GM21367 (cell line): ENCODE measurements around the gene AIRE.

Experiments used
- ATAC-seq: cut with Tn5 transposase; IDR thresholded peaks from one replicate; pipeline ENCODE4 v1.9.1; 2021; ENCODE audit not compliant: unreplicated experiment

AIRE gene

GRCh38 chr21:44322621-44323325 is 37.1 kb downstream of the AIRE start:
- no peak for ATAC-seq

- no peak for ATAC-seq
These were observed 37.9 kb downstream of the AIRE start for GRCh38 chr21:44323591-44323990.

- ATAC-seq: no peak
These were observed 38.6 kb downstream of the AIRE start for GRCh38 chr21:44324106-44324853.

- no peak for ATAC-seq
These were observed 39.1 kb downstream of the AIRE start for GRCh38 chr21:44324854-44325107.

- no peak for ATAC-seq
These were observed 40.0 kb downstream of the AIRE start for GRCh38 chr21:44325386-44326271.

GRCh38 chr21:44326272-44326647 is 40.6 kb downstream of the AIRE start:
- ATAC-seq: no peak

- ATAC-seq: no peak
These were observed 41.3 kb downstream of the AIRE start for GRCh38 chr21:44326716-44327602.

GRCh38 chr21:44327603-44327974 is 41.9 kb downstream of the AIRE start:
- ATAC-seq: no peak

- no peak for ATAC-seq
These were observed 42.7 kb downstream of the AIRE start for GRCh38 chr21:44328242-44328895.

- ATAC-seq: no peak
These were observed 43.6 kb downstream of the AIRE start for GRCh38 chr21:44329086-44329889.

- no peak for ATAC-seq
These were observed 44.5 kb downstream of the AIRE start for GRCh38 chr21:44329971-44330681.

- no peak for ATAC-seq
These were observed 45.0 kb downstream of the AIRE start for GRCh38 chr21:44330698-44331097.

- ATAC-seq: no peak
These were observed 45.5 kb downstream of the AIRE start for GRCh38 chr21:44331209-44331608.

- no peak for ATAC-seq
These were observed 46.1 kb downstream of the AIRE start for GRCh38 chr21:44331650-44332307.

GRCh38 chr21:44332383-44332782 is 46.7 kb downstream of the AIRE start:
- no peak for ATAC-seq

- no peak for ATAC-seq
These were observed 47.3 kb downstream of the AIRE start for GRCh38 chr21:44332965-44333364.

- ATAC-seq: no peak
These were observed 48.0 kb downstream of the AIRE start for GRCh38 chr21:44333509-44334328.
